Mesodermal cell (in vitro differentiated cells): Measurements from ENCODE around the gene LRRC4B.
"Not testable (repeated sequence)": the region's sequence is repeated elsewhere in the genome, so short reads cannot be mapped to it uniquely, and the experiment has no call there.

Source experiments
- H3K27ac ChIP-seq: 2 replicates; pipeline ENCODE4 v1.7.0; 2013; ENCODE audit warnings: mild to moderate bottlenecking, low read depth, low read length, moderate library complexity; ENCODE audit not compliant: severe bottlenecking
- H3K36me3 ChIP-seq: 2 replicates; pipeline ENCODE4 v1.7.1; 2013; ENCODE audit warnings: mild to moderate bottlenecking, low read length, moderate library complexity; ENCODE audit not compliant: control insufficient read depth, insufficient read depth
- H3K4me1 ChIP-seq: one replicate; pipeline ENCODE4 v1.7.1; 2013; ENCODE audit warnings: mild to moderate bottlenecking, low read length; ENCODE audit not compliant: insufficient read depth, control insufficient read depth, poor library complexity, severe bottlenecking
- H3K4me3 ChIP-seq: 2 replicates; pipeline ENCODE4 v1.7.0; 2013; ENCODE audit warnings: low read length, control low read depth, mild to moderate bottlenecking; ENCODE audit not compliant: insufficient read depth, poor library complexity, severe bottlenecking; ENCODE audit errors: extremely low read depth
- H3K9me3 ChIP-seq: 2 replicates; pipeline ENCODE4 v1.7.1; 2013; ENCODE audit warnings: mild to moderate bottlenecking, low read length, moderate library complexity; ENCODE audit not compliant: control insufficient read depth
- WGBS, 2 experiments: methylation state at CpG; one replicate each; pipeline ENCODE4 v1.1.5; 2013; ENCODE audit warnings: missing lambda C conversion rate in 2 of 2; ENCODE audit not compliant: insufficient coverage in 2 of 2; 5-methylcytosine and 5-hydroxymethylcytosine counted together

Gene LRRC4B

DNA sequence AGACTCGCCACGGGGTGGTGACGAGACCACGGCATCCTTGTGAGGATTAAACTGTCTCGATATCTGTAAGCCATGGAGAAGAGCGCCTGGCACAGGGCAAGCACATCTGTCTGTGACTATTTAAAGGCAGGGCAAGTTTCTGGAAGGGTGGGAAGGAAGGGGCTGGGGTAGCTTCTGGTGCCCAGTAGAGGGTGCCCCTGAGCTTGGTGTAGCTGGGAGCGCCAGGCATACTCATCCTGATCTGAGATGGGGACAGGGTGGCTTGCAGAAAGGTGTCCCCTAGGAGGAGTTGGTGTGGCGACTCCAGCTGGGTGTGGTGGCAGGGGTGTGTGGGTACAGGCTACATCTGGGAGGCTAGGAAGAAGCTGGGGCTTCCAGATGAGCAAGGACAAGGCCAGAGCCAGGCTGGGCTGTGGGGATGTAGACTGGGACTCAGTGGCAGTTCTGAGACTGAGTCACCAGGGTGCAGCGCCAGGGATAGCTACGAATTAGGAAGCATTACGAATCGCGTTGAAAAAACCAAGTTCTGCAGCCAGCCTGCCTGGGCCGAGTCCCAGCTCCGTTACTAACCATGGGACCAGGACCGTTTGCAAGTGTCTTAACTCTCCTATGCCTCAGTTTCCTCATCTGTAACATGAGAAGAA lies 31.5 kb downstream of the LRRC4B start:
- peaks cover 16% of the 10 kb centered on the region for H3K36me3 ChIP-seq
- no peak overlapping the region for H3K4me3 ChIP-seq
- WGBS, 2 experiments = 92 to 94% methylated on average over 15 of the region's 16 CpGs
- H3K9me3 ChIP-seq = peaks cover 22% of the 10 kb centered on the region
- no peaks in the 10 kb centered on the region for H3K4me1 ChIP-seq
- no peak overlapping the region for H3K27ac ChIP-seq

- Histone ChIP-seq H3K9me3 (peaks cover 22% of the 10 kb centered on the region), H3K4me1 (no peaks in the 10 kb centered on the region), H3K27ac (no peak overlapping the region), H3K36me3 (peaks cover 13% of the 10 kb centered on the region), H3K4me3 (no peak overlapping the region)
- 67 to 73% methylated on average over 7 to 8 of the region's 11 CpGs for WGBS, 2 experiments
Measured at GRCh38 chr19:50535672-50536187, 32.5 kb downstream of the LRRC4B start.

- Histone ChIP-seq H3K27ac (no peak overlapping the region), H3K4me3 (no peak overlapping the region), H3K4me1 (no peaks in the 10 kb centered on the region), H3K36me3 (peaks cover 13% of the 10 kb centered on the region), H3K9me3 (peaks cover 22% of the 10 kb centered on the region)
- WGBS, 2 experiments = 100% methylated on average over 2 of the region's 3 CpGs; no CpG with 5 or more reads in 1 of the 2 experiments
Measured at GRCh38 chr19:50534478-50534877, 33.8 kb downstream of the LRRC4B start.

DNA sequence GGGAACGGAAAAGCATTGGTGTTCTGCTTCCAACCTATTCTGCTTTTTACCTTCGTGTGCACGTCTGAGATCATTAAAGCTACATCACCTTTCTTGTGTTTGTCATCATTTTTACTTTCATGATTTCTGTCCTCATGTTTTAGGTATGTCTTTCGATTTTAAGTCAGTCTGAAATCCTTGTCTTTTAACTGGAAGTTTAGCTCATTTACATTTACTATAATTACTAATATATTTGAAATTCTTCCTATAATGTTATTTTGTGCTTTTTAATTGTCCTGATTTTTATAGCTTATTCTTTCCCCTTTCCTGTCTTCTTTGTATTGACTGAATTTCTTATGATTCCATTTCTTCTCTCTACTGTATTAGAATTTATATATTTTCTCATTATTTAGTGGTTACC lies 35.3 kb downstream of the LRRC4B start:
- H3K36me3 ChIP-seq = peaks cover 13% of the 10 kb centered on the region
- H3K9me3 ChIP-seq = peaks cover 22% of the 10 kb centered on the region
- H3K4me3 ChIP-seq = no peak overlapping the region
- no peaks in the 10 kb centered on the region for H3K4me1 ChIP-seq
- H3K27ac ChIP-seq = no peak overlapping the region
- 69 to 72% methylated on average over 3 of the region's 4 CpGs for WGBS, 2 experiments

- 63 to 71% methylated on average over 9 to 14 of the region's 14 CpGs for WGBS, 2 experiments
- Histone ChIP-seq H3K36me3 (peaks cover 13% of the 10 kb centered on the region), H3K9me3 (peaks cover 22% of the 10 kb centered on the region), H3K4me1 (no peaks in the 10 kb centered on the region), H3K4me3 (no peak overlapping the region), H3K27ac (no peak overlapping the region)
Measured at GRCh38 chr19:50531171-50531612, 37.0 kb downstream of the LRRC4B start.

DNA sequence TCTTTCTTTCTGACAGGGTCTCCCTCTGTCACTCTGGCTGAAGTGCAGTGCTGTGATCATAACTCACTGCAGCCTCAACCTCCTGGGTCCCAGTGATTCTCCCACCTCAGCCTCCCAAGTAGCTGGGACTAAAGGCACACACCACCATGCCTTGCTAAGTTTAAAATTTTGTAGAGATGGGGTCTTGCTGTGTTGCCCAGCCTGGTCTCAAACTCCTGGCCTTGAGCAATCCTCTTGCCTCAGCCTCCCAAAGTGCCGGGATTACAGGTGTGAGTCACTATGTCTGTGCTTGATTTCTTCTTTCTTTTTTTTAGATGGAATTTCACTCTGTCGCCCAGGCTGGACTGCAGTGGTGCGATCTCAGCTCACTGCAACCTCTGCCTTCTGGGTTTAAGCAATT lies 40.2 kb downstream of the LRRC4B start:
- not testable (repeated sequence) for H3K4me1 ChIP-seq, H3K36me3 ChIP-seq, H3K9me3 ChIP-seq, H3K4me3 ChIP-seq, H3K27ac ChIP-seq
- 86 to 90% methylated on average over 3 of the region's 3 CpGs for WGBS, 2 experiments

DNA sequence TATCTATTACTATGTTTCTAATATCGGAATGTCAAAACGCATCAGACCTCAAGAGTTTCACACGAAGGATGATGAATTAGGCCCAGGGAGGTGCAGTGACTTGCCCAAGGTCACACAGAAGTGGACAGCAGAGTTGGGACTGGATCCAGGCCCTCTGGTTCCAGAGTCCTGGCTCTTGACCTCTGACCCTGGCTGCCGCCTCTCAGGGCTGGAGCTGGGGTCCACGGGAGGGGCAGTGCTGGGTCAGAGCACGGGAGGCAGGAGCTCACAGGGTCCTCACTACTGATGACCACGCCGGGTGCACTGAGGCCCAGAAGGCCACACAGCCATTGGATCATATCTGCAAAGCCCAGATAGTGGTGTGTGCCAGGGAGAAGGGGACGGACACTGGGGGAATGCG lies 45.4 kb downstream of the LRRC4B start:
- WGBS, 2 experiments = 89 to 98% methylated on average over 5 to 10 of the region's 10 CpGs
- Histone ChIP-seq H3K27ac (no peak overlapping the region), H3K4me1 (no peaks in the 10 kb centered on the region), H3K36me3 (peaks cover 15% of the 10 kb centered on the region), H3K9me3 (no peaks in the 10 kb centered on the region), H3K4me3 (no peak overlapping the region)

GRCh38 chr19:50520822-50521465 lies 47.3 kb downstream of the LRRC4B start:
- no peaks in the 10 kb centered on the region for H3K4me1 ChIP-seq
- H3K36me3 ChIP-seq = peaks cover 19% of the 10 kb centered on the region
- 88 to 93% methylated on average over 14 of the region's 17 CpGs for WGBS, 2 experiments
- H3K9me3 ChIP-seq = no peaks in the 10 kb centered on the region
- no peak overlapping the region for H3K4me3 ChIP-seq
- no peak overlapping the region for H3K27ac ChIP-seq

DNA sequence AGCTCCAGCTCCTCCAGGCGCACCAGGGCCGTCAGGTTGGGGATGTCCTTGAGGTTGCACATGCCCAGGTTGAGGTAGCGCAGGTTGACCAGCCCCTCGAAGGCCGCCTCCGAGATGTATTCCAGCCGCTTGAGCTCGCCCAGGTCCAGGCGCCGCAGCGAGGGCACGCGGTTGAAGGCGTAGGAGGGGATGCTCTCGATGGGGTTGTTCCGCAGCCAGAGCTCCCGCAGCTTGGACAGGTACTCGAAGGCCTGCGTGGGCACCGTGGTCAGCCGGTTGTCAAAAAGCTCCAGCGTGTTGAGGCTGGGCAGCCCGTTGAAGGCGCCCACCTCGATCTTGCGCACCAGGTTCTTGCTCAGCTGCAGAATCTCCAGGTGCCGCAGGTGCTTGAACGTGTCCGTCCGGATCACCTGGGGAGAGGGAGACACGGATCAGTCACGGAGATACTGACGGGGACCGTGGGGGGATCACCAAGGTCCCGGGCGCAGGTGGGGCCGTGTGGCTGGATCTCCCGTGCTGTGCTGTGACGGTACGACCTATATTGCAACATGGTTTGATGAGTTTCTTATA lies 49.1 kb downstream of the LRRC4B start:
- Histone ChIP-seq H3K4me1 (no peaks in the 10 kb centered on the region), H3K9me3 (no peaks in the 10 kb centered on the region), H3K36me3 (peaks cover 14% of the 10 kb centered on the region), H3K27ac (no peak overlapping the region), H3K4me3 (no peak overlapping the region)
- WGBS, 2 experiments = 95 to 96% methylated on average over 38 to 40 of the region's 40 CpGs

DNA sequence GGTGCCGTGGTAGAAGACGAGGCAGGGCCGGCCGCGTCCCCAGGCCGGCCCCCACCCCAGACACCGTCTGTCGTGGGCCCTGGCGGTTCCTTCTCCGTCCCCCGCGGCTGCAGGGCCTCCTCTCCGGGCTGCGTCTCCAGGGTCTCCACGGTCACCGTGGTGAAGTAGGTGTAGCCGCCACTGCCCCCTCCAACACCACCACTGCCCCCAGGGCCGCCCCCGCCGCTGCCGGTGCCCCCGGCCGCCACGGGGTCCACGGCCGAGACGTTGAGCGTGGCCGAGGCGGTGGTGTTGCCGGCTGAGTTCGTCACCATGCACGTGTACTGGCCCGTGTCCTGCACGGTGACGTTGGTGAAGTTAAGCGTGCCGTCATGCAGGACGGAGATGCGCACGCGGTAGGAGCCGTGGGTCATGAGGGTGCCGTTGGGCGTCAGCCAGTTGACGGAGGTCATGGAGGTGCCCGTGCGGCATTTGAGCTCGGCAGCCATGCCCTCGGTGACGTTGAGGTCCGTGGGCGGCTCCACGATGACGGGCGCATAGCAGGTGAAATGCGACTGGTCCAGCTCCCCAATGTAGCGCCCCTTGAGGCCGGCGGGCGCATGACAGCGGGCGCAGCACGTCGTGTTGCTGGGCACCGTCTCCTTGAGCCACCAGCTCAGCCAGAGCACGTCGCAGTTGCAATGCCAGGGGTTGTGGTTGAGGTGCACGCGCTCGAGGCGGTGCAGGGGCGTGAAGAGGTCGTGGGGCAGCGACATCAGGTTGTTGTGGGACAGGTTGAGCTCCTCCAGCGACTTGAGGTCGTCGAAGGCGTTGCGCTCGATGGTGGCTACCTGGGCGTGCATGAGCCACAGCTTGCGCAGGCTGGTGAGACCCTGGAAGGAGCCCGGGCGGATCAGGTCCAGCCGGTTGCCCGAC lies 49.9 kb downstream of the LRRC4B start:
- H3K4me1 ChIP-seq = no peaks in the 10 kb centered on the region
- 94% methylated on average over 76 to 87 of the region's 87 CpGs for WGBS, 2 experiments
- H3K27ac ChIP-seq = no peak overlapping the region
- no peak overlapping the region for H3K4me3 ChIP-seq
- H3K9me3 ChIP-seq = no peaks in the 10 kb centered on the region
- H3K36me3 ChIP-seq = peaks cover 14% of the 10 kb centered on the region
